SH-SY5Y (cell line): ENCODE data around the gene C1orf116.
A peak's percentile ranks its signal among the peaks of the same experiment; 100 is the strongest.

Source experiments
- GATA2 ChIP-seq: IDR thresholded peaks from 2 replicates; pipeline ENCODE4 v1.6.1; 2011; ENCODE audit warnings: mild to moderate bottlenecking, low read depth, low read length
- GATA3 ChIP-seq: IDR thresholded peaks from 2 replicates; pipeline ENCODE4 v1.6.1; 2011; ENCODE audit warnings: low read depth, mild to moderate bottlenecking, low read length, moderate library complexity

The C1orf116 gene

DNA sequence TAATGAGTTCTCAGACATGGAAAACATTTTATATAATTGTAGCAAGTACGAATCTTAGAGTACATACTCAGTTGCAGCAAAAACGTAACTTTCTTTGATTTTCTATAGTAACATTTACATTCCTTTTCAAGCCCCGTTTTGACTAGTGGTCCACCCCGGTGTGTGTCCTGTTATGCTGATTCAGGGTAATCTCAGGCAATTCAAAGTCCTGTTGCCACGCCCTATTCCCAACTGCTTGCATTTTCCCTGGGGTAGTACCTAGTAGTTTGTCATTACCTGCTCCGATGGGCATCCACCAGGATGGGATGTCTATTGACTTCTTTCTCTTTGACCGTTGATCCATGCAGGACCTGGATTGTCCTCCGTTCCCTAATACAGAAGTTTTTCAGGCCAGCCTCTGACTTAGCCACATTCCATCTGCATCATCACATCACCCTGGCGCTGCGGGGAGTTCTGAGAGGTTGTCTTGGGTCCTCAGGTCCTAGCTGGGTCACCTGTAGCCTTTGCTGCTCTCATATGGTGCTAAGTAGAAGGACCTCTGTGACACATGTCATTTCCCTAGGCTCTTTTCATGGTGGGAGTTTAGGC is 47.3 kb downstream of the C1orf116 start:
- no peak for TF ChIP-seq GATA2
- TF ChIP-seq GATA3 = no peak

DNA sequence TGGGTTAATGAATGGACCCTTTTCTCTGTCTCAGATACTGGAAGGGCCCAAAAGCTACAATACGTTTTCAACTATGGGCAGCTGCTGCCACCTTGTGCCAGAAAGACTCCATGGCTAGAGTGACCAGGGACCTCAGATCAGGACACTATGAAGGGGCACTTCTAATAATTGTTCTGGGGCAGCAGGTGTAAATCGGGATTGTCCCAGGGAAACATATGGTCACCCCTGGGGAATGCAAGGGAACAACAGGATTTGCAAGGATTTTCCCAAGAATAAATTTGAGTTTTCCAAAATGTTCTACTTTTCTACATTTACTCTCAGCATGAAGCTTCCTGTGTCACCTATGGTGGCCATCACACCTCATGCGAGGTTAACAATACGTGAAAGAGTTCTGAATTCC is 50.3 kb downstream of the C1orf116 start:
- TF ChIP-seq GATA2 (no peak), GATA3 (no peak)

DNA sequence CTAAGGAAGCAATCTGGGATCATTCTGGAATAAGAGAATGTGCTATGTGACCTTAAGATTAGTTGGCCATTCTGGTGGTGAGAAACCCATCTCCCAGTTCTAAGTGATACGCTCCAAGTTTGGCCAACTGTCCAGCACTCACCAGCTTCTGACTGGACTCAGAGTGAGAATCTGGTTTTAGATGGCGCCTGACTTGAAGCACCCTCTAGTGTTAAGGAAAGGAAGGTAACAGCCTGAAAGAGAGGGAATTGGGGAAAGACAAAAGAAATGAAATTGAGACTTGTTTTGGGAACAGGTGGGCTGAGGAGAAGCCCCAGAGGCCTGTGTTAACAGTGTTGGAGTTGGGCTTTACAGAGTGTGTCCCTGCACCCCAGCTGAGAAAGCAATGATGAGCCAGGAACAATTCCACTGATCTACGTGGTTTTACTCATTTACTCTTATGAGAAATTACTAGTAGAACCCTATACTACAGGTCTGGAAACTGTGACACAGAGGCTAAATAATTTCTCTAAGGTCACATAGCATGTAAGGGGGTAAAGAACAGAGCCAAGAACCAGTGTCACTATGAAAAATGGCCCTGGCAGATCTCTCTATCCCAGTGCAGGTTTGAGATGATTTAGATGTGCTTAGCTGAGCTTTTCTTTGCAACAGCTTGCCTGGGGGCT is 53.0 kb downstream of the C1orf116 start:
- TF ChIP-seq GATA2 = no peak
- TF ChIP-seq GATA3 = no peak

DNA sequence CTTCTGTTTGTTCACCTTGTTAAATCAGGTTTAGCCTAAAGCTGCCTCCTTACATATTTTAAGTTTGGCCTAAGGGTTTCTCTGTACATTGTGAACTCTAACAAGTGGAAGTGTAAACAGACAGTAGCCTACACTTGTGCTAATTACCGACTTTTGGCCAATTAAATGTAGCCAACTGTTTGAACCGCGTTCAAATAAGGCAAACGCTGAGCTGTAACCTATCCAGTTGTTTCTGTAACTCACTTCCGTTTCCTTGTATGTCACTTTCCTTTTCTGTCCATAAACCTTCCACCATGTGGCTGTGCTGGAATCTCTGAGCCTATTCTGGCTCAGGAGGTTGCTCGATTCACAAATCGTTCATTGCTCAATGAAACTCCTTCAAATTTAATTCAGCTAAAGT is 54.3 kb downstream of the C1orf116 start:
- TF ChIP-seq GATA3 (no peak), GATA2 (no peak)

DNA sequence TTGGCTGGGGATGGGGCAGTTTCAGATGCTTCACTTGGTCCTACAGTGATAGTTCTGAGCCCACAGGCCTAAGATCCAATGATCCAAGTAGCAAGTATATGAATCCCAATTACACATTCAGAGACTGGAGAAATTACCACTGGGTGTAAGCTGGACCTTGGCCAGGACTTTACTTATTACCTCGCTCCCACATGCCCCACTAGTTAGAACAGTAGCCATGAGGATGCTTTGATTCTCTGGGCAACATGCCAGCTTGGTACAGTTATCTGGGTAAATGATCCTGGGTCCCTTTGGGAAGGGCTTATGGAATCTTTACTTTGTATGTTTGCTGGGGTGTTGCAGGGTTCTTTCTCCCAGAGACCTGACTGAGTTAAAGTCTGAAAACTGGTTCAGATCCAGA is 57.2 kb downstream of the C1orf116 start:
- TF ChIP-seq GATA3 (no peak), GATA2 (peak; percentile 39; the same call in 1 of the 2 replicates)

DNA sequence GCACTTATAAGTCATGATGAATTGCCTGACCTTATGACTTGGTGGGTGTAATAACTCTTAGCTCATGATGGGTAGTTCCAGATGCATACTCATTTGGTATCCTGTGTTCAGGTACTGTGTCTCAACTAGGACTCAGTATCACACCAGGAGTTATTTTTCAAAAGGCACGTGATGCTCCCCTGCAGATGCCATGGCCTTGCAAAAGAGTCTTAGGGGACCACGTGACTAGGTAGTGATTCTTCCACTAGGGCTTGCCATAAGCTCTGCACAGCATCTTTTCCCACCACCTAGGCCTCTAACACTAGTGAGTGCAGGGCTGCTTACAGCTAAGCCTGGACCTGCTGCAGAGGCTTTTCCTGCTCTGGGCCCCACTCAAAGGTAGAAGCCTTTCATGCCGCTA is 58.4 kb downstream of the C1orf116 start:
- TF ChIP-seq GATA3 (no peak), GATA2 (no peak)

DNA sequence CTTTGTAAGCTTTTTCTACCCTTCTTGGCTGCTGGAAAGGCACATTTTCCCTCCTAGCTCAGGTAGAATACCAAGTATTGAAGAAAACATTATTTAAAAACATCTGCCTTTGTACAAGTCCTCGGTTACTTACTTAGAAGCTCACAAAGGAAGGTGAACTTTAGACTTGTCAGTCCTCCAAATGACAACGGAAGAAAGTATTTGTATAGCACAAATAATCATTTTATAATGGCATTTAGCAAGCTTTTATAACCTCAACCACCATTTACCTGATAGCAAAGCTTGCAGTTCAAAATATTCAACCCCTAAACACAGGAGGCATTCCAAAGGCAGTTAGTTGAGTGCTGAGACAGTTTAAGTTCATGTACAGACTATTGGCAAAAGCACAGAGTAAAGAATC is 59.8 kb downstream of the C1orf116 start:
- TF ChIP-seq GATA3 (no peak), GATA2 (no peak)

DNA sequence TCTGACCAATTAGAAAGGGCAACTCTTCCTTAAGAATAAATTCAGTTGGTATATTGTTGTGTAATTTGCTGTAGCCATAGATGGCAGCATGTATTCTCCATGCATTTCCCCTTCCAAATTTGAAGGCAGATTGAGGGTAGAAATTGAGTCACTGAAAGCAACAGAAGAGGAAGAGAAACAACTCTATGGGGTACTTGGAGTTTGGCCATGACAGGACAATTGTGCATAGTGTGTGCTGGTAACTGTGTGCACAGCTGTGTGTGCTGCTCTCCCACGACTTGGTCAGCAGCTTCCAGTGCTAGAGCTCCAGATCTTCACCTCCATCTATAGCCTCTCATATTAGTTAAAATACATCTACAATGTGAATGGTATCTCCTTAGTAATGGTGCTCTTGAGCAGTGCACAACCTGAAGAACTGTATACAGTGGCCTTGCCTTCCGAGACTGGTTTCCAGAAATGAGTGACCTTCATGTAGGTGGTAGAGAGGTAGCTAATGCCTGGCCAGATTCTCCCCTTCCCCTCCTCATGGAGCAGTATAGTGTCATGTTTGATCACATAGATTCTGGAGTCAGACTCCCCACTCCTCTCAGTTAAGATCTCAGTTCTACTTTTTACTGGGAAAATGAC is 61.4 kb downstream of the C1orf116 start:
- TF ChIP-seq GATA2 (no peak), GATA3 (no peak)

DNA sequence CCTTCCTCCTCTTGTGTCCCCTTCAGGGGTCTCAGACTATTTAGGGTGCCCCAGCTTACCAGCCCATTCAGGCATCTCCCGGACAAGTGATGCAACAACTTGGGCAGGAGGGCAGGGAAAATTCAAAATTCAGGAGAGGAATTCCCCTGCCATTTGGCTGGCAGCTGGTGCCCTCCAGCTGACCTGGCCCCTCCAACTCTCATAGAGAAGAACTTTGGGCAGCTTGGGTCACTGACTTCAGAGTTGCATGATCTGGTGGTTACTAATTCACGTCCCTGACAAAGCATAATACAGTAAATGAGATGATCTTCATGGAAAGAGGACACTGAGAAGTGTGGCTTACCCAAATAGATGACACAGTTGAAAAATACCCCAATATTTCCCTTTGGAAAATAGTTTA is 62.1 kb downstream of the C1orf116 start, which contains the start of gene FCAMR:
Gene FCAMR, minus strand, starts transcription at position 15 of the 400 bp plus-strand sequence. CDS start 335 bp downstream, outside the sequence.
- no peak for TF ChIP-seq GATA2
- TF ChIP-seq GATA3 = no peak

DNA sequence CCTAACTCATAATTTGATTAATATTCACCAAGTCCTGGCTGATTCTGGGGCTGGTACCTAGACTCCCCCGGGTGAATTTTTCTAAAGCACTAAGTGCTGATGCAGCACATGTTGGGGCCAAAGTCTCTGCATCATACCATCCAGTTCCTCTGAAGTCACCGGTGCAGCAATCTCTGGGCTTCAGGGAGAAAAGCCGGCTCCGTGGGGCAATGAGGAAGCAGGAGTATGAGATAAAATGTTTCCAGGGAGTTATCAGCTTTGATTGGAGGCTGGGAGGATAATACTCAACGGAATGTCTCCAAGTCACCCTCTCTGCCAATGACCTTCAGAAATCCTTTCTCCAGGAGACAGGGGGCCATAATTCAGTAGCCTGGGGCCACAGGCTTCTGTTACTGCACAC is 63.5 kb downstream of the C1orf116 start:
- no peak for TF ChIP-seq GATA3
- no peak for TF ChIP-seq GATA2
